ENCODE measurements around the gene BBS5.
"Not testable (repeated sequence)": the region's sequence is repeated elsewhere in the genome, so short reads cannot be mapped to it uniquely, and the experiment has no call there.

BBS5 gene

GRCh38 chr2:169479257-169480078, at the start of gene BBS5:
TSS of gene BBS5 (plus strand) at chr2:169479494. CDS start at chr2:169479554, 60 bp downstream.
- TF ChIP-seq, protein P1, sequence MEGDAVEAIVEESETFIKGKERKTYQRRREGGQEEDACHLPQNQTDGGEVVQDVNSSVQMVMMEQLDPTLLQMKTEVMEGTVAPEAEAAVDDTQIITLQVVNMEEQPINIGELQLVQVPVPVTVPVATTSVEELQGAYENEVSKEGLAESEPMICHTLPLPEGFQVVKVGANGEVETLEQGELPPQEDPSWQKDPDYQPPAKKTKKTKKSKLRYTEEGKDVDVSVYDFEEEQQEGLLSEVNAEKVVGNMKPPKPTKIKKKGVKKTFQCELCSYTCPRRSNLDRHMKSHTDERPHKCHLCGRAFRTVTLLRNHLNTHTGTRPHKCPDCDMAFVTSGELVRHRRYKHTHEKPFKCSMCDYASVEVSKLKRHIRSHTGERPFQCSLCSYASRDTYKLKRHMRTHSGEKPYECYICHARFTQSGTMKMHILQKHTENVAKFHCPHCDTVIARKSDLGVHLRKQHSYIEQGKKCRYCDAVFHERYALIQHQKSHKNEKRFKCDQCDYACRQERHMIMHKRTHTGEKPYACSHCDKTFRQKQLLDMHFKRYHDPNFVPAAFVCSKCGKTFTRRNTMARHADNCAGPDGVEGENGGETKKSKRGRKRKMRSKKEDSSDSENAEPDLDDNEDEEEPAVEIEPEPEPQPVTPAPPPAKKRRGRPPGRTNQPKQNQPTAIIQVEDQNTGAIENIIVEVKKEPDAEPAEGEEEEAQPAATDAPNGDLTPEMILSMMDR (IDR thresholded peaks at IDR 0.05; ENCODE audit: low read depth, low read length): peak; percentile 58
- DNase-seq (ENCODE audit: extremely low read depth, low read depth): peak; percentile 59

DNA sequence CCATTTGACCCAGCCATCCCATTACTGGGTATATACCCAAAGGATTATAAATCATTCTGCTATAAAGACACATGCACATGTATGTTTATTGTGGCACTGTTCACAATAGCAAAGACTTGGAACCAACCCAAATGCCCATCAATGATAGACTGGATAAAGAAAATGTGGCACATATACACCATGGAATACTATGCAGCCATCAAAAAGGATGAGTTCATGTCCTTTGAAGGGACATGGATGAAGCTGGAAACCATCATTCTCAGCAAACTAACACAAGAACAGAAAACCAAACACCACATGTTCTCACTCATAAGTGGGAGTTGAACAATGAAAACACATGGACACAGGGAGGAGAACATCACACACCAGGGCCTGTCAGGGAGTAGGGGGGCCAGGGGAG, 47.5 kb upstream of the BBS5 start:
- not testable (repeated sequence) for DNase-seq (ENCODE audit: extremely low read depth, low read depth)

- not testable (repeated sequence) for DNase-seq (ENCODE audit: extremely low read depth, low read depth)
These were observed 45.1 kb upstream of the BBS5 start for GRCh38 chr2:169434236-169434635.

GRCh38 chr2:169438466-169439072, 40.7 kb upstream of the BBS5 start:
- TF ChIP-seq, protein P1 (IDR thresholded peaks at IDR 0.05; ENCODE audit: low read depth, low read length): no peak
- no peak for DNase-seq (ENCODE audit: extremely low read depth, low read depth)

DNA sequence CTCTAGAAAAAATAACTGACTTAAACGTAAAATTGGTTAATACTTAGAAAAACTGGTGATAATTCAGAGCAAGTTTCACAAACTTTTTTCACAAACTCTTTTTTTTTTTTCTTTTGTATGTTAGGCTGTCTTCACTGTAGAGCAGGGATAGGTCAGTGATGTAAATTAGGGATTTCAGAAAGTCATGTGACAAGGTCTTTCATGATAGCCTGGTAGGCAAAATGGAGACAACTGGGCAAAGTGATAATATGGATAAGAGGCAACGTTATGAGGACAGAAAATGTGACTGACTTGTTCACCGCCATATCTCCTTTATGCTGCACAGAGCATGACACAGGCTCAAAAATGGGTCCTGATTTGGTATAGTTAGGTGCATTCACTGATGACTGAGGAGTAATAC, 39.4 kb upstream of the BBS5 start:
- DNase-seq (ENCODE audit: extremely low read depth, low read depth): no peak
- TF ChIP-seq, protein P1 (IDR thresholded peaks at IDR 0.05; ENCODE audit: low read depth, low read length): no peak

DNA sequence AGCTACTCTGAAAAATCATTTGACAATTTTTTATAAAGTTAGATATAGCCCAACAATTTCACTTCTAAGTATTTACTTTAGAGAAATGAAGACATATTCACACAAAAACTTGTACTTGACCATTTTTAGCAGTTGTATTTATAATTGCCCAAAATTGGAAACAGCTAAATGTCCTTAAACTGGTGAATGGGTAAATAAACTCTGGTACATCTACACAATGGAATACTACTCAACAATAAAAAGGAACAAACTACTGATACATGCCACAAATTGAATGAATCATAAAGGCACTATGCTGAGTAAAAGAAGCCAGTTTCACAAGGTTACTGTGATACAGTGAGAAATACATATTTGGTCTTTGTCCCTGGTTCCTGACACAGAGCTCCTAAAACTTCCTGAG, 32.8 kb upstream of the BBS5 start:
- no peak for DNase-seq (ENCODE audit: extremely low read depth, low read depth)
- TF ChIP-seq, protein P1 (IDR thresholded peaks at IDR 0.05; ENCODE audit: low read depth, low read length): no peak

GRCh38 chr2:169448316-169448715, 31.0 kb upstream of the BBS5 start:
- TF ChIP-seq, protein P1 (IDR thresholded peaks at IDR 0.05; ENCODE audit: low read depth, low read length): no peak
- no peak for DNase-seq (ENCODE audit: extremely low read depth, low read depth)

DNA sequence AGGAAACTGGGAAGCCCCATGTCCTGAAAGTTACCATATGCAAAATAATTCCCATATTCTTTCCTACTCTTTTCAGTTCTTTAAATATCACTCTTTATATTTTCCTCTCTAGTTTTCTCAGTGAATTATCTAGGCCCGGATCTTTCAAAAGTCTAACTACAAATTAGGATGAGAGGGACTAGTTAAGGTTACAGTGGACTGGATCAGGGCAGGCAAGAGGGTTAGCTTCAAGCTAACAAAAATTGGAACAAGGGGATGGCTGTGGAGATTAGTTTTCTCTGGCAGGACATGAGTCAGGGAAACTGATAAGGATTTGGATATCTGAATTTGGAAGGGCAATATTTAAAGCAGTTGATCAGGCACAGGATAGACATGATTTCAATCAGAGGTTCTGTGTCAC, 30.4 kb upstream of the BBS5 start:
- no peak for DNase-seq (ENCODE audit: extremely low read depth, low read depth)
- TF ChIP-seq, protein P1 (IDR thresholded peaks at IDR 0.05; ENCODE audit: low read depth, low read length): no peak

Data from AG09319 (cell line).